ENCODE measurements around the gene DNAJB1.

DNA sequence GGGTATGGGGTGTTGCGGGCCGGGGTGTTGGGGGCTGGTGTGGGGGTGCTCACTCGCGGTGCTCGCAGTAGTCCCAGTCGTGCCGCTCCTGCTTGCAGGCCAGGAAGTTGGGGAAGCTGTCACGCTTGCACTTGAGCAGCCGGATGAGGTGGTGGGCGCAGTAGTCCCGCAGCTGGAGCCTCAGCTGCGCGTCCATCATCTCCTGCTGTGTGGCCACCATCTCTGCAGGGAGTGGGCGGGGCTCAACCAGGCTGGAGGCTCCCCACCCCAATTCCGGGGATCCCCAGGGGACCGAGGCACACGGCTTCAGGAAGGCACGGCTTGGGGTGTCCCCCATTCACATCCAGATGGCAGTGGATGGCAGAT, 48.5 kb upstream of the DNAJB1 start:
- TF ChIP-seq, protein P1, sequence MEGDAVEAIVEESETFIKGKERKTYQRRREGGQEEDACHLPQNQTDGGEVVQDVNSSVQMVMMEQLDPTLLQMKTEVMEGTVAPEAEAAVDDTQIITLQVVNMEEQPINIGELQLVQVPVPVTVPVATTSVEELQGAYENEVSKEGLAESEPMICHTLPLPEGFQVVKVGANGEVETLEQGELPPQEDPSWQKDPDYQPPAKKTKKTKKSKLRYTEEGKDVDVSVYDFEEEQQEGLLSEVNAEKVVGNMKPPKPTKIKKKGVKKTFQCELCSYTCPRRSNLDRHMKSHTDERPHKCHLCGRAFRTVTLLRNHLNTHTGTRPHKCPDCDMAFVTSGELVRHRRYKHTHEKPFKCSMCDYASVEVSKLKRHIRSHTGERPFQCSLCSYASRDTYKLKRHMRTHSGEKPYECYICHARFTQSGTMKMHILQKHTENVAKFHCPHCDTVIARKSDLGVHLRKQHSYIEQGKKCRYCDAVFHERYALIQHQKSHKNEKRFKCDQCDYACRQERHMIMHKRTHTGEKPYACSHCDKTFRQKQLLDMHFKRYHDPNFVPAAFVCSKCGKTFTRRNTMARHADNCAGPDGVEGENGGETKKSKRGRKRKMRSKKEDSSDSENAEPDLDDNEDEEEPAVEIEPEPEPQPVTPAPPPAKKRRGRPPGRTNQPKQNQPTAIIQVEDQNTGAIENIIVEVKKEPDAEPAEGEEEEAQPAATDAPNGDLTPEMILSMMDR (IDR thresholded peaks at IDR 0.05) = no peak
- TF ChIP-seq EZH2 (IDR thresholded peaks at IDR 0.05) = no peak

Measured in neural progenitor cell (in vitro differentiated cells).